Pons (tissue), 1 donor: ENCODE results near the gene PLEKHM3.

Experiments
- DNase-seq: peaks from one replicate; pipeline ENCODE4 v3.0.0-alpha.2; 2016; ENCODE audit warnings: low spot score

The PLEKHM3 gene

DNA sequence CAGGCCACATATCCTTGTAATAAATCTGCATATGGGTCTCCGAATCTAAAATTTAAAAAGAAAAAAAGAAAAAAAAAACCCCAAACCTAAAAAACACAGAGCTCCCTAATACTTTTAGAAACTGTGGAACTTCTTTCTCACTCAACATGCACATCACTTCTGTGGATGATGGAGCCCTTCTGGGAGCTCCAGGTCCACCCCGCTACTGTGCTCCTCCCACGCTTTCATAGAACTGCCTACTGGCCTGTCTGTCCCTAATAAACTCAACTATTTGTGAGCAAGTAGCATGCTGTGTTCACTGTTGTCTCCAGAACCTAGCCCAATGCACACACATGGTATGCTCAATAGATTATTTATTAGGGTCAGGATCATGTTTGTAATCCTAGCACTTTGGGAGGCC lies 172.5 kb downstream of the PLEKHM3 start:
- DNase-seq = no peak

DNA sequence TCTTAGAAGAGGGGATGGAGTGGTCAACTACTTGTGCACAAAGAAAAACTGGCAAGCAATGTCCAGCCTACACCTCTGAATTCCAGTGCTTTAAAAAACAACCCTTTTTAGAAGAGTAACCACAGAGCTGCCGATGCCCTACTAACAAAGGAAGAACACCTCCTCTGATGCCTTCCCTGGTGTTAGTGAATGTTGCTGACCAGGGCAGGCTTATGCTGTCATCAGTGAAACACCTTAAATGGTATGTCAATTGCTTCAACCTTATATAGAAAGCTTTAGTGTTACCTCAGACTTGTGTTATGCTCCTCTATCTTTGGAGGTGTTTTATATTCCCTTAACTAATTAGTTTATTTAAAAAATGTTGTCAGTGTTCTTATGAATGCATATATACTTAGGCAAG lies 175.9 kb downstream of the PLEKHM3 start:
- DNase-seq = no peak

DNA sequence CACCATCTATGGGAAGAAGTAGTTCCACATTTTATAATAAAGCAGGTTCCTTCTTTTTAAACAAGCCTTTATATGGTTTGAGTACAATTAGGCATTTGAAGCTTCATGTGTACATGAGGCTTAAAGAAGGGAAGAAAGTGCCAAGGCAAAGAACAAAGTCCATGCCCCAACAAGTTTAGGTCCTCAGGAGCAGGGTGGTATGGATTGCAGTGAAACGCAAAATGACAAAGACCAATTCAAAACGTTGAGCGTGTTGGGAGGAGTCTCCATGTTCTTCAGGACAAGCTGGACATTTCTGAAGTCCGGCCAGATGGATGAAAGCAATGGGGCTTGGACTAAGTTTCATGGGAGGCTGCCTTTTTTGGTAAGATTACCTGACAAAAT lies 176.8 kb downstream of the PLEKHM3 start:
- DNase-seq = no peak

DNA sequence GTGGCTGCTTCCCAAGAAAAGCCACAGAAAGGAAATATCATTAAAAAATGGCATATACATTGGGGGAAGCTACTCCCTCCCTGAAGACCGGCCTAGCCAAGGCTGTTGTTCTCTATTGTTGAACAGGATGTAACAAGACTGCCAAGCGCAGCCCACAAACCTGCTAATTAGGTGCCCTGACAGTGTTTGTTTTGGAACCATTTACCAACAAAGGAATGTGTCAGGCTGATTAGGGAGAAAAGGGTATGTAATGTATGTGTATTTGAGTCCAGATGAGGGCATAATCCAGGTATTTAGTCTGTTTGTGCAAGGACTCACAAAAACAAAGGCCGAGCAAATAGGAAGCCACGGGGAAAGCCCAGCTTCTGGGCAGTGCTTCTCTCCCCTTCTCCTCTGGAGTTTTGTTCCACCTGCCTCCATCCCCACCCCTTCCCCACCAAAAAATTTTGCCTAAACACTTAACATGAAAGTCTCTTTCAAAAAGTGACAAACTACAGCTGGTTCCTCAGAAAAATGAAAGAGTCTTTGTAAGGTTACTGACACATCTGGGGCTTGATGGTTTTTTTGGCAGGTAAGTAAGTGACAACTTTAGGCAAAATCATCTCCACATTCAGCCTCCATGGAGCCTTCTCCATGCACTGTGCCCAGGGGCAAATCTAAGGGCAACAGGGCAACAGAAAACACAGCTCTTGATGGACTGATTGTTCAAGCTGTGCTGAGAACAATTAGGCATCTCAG lies 177.4 kb downstream of the PLEKHM3 start:
- DNase-seq = no peak

DNA sequence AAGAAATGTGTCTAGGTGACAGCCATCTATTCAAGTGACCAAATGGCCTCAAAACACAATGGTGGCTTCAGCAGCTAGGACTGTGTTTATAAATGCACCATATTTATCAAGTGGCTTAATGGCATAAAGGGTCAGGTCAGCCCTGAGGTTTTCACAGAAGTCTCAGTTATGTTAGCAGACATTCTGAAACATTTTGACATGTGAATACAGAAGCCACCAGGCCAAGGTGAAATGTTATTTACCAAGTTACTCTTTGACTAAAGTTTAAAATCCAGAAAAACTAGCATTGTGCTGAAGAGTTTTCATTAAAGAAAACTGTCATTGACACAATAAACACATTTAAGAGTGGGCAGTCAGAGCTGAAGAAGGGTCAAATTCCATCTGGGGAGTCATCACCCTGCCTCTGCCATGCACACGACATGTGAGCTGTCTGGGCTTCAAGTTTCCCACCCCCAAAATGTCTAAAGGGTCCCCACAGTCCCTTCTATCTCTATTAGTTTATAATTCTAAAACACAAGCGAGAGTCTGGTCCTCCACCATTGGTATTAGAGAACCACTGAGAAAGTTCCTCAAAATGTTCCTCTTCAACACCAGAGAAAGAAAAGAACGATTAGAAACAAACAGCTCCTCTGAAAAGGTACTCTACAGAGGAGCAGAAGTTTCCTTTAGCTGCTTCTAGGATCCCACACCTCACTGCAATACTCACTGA lies 178.1 kb downstream of the PLEKHM3 start:
- no peak for DNase-seq

DNA sequence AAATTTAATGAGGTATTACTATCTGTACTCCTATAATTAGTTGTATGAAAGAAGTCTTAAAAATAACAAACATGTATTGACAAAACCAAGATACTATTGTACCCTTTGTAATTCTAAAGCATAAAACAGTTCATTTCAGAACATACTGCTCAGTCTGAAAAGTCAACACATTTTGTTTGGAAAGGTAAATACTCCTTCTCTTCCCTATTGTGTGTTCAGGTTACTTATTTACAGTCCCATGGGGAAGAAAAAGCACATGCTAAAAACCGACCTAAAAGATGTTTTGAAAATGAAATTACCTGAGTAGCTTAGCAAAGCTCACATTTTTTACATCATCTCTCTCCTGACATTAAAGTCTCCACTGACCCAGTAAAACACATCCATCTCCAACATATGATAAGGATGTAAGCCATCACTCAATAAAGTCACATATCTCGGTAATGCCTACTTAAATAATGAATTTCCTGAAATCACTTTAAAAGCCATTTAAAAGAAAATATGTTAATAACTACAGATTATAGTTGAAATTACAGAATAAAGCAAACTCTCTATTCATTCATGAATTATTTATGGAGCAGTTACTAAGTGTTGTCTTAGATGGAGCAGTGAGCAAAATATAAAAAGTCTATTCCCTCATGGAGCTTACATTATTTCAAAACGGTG lies 180.0 kb downstream of the PLEKHM3 start:
- no peak for DNase-seq

DNA sequence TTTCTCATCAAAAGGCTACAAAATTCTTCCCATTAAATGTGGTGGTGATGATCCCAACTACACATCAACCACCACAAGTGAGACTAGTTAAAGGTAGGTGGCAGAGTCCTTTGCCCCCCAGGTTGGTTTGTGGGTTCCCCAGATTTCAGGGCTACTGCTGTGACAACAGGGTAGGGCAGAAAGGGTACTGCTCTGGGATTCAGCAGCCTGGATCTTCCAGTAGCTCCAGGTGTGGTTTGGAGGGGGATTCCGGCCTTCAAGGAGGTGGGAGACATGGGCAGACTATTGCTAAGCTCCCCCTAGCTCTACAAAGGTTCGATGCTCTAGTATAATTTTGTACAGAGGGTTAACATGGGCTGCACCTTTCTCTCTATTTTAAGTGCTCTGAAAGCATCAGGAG lies 180.7 kb downstream of the PLEKHM3 start:
- DNase-seq = no peak

DNA sequence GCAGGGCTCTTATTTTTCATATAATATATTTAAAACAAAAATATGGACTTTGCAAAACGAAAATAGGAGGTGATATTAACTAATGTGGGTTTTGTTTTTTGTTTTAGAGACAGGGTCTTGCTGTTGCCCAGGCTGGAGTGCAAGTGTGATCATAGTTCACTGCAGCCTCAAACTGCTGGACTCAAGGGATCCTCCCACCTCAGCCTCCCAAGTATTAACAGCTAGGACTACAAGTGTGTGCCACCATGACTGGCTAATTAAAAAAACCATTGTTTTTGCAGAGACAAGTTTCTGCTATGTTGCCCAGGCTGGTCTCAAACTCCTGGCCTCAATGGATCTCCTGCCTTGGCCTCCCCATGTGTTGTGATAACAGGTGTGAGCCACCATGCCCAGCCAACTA lies 185.2 kb downstream of the PLEKHM3 start:
- no peak for DNase-seq

DNA sequence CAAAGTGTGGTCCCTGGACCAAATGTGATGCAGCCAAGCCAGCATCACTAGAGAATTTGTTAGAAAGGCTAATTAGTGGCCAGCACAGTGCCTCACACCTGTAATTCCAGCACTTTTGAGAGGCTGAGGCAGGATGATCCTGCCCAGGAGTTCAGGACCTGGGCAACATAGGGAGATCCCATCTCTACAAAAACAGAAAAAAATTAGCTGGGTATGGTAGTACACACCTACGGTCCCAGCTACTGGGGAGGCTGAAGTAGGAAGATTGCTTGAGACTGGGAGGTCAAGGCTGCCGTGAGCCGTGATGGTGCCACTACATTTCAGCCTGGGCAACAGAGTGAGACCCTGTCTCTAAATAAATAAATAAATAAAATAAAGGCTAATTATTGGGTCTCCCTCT lies 185.8 kb downstream of the PLEKHM3 start:
- DNase-seq = no peak

DNA sequence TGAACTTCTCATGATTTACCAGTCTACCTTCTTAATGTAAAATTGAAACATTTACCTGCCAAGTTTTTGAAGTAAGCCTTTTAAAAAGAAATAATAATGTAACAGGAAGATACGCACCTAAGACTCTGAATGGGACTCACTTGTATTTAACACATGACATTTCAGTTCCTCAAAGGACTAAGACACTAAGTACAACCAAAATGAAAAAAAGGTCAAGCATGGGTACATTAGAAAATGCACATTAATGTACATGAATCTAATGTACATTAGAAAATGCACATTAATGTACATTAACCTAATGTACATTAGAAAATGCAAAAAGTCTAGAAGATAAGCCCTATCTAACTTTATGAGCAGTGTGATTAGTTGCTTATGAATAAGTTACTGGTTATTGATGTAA lies 186.3 kb downstream of the PLEKHM3 start:
- DNase-seq = no peak

DNA sequence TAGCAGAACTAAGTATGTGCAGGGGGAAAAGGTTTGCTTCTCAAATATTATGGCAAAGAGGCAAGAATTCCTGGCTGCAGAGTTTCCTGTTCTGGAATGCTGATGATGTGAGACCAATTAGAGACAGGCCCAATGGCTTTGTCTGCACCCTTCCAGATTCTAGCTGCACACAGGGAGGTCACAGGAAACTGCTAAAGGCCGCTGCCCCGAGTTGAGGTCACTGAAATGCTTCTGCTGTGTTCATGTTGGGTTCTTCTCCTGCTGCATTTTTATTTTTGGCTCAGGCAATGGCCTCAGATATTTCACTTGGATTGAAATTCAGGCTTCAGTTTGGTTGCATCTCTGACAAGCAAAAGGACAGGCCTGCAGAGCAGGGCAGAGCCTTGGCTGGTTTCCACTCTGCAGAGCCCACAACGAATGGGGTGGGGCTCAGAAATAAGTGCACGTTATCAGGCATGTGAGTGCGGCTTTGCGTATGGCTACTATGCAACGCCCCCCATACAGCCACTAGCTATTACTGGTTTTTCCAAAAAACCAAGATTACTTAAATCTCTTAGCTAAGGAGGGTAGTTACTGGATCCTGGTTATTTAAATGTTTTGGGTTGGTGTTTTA lies 188.7 kb downstream of the PLEKHM3 start:
- no peak for DNase-seq

DNA sequence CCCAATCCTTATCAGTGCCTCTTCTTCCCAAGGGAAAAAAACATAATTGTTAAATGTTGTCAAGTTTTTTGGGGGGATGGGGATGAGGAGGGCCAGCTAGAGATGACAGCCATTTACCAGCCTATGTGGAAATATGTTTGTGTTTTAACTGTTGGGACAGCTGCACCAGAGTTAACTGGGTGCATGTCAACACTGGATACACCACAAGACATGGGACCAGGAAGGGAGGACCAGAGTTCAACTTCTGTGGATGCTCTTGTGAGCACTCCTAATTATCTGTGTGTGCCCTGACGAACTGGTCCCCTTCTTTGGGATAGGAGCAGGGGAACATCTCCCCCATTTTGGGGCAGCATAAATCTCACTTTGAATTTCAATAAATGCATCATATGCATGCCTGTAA lies 189.5 kb downstream of the PLEKHM3 start:
- no peak for DNase-seq

DNA sequence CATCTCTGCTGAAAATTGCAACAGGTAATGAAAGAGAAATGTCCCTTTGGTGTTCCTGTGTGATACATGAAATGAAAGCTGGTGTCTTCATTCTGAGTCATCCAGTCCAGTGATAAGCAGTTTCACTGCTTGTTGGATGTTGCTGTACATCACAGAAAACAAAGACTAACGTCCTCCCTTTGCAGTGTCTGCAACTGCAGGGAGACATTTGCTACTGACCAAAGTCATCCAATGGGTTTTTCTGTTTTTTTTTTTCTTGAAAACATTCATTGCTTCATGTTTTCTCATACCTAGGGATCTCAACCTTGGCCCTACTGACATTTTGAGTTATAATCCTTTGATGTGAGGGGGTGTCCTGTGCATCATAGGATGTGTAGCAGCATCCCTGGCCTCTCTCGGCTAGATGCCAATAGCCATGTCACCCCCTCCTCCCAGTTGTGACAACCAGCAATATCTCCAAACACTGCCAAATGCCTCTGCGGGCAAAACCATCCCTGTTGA lies 192.0 kb downstream of the PLEKHM3 start:
- no peak for DNase-seq

DNA sequence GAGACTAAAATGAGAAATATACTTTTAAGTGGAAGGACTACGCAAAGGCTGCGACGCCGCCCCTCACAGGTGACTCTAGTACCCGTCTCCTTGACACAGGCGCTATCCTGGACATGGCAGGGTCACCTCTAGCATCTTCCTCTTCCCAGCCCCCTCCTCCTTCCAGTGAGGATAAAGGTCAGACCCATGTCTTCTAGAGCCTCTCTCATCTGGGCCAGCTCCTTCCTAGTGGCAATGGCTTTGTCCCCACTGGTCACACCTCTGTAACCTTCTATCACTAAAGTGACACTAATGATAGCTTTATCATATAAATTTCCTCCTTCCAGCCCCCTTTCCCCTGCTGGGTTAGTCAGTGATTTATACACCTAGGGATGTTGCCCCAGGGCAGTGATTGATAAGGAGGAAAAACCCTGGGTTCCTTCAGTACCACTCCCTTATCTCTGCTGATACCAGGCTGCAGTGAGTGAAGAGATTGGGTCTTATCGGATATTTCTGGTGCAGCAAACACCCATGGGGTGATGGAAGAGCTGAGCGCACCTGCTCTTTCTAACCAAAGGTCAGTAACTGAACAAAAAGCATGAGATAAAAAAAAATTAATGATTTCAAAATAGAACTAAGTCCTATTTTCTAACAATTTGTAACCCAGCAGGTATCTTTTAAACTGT lies 193.6 kb downstream of the PLEKHM3 start:
- no peak for DNase-seq

DNA sequence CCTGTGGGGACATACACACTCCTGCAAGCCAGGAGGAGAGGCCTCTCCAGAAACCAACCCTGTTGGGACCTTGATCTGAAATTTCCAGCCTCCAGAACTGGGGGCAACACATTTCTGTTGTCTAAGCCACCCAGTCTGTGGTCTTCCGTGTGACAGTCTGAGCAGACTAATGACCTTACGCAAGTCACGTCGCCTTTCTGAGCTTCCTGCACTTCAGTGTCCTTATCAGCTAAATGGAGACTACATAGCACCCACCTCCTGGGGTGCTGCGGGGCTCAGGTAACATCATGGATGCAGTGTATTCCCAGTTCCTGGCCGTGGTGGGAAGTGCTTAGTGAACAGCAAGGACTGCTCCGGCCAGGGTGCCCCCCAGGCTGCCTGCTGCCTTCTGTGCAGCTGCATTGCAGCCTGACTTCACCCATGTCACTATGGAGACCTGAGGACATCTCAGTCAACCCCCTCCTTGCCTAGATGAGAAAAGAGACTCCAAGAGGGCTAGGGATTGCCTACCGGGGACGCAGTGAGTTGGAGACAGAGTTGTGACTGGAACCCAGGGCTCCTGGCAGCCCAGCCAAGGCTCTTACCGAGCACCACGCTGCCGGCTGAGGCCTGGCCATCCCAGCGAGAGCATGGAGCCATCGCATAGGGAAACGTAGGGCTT lies 194.4 kb downstream of the PLEKHM3 start:
- DNase-seq = no peak

DNA sequence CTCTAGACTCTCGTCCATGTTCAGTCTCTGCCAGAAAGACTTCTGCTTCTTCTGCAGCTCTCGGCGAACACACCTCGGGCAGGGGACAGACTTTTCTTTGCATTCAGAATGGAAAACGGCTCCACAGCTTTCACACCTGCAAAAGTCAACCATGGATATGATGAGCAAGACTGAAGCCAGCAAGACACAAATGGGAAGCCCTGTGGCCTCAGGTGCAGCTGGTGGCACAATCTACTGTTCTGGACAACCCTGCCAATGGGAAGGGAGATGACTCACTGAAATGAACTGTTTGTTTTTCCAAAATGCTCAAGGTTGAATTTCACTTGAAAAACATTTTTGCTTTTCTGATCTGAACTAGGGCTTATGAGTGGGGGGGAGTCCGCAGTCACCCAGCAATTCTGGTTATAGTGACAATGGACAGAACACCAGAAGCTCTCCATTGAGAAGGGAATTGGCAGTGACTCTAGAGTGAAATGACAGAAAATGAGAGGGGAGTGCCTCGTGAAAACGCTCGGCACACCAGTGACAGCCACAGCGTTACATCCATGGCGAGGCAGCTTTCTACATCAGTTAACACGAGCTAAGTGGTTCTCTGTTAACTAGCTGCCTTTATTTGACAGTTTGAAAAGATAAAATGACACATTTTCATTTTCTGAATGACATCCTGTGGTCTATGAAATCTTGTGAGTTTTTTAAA lies 196.8 kb downstream of the PLEKHM3 start:
- peak; percentile 38 for DNase-seq

DNA sequence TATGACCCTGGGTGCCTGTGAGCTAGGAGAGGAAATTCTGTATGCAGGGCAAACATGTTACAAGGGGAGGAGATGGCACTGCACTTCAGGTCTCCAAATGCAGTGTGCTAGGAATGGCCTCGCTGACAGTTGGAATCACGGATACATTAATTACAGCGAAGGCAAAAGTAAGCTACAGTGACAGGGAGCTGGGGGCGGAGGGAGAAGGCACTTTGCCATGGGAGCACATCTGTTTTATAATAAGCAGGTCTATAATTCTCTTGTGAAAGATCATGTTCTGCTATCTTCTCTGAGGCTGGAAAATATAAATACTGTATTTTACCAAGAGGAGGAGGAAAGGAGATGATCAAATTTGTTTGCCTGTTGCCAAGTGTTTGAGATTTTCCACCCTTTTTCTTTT lies 199.3 kb downstream of the PLEKHM3 start:
- no peak for DNase-seq

DNA sequence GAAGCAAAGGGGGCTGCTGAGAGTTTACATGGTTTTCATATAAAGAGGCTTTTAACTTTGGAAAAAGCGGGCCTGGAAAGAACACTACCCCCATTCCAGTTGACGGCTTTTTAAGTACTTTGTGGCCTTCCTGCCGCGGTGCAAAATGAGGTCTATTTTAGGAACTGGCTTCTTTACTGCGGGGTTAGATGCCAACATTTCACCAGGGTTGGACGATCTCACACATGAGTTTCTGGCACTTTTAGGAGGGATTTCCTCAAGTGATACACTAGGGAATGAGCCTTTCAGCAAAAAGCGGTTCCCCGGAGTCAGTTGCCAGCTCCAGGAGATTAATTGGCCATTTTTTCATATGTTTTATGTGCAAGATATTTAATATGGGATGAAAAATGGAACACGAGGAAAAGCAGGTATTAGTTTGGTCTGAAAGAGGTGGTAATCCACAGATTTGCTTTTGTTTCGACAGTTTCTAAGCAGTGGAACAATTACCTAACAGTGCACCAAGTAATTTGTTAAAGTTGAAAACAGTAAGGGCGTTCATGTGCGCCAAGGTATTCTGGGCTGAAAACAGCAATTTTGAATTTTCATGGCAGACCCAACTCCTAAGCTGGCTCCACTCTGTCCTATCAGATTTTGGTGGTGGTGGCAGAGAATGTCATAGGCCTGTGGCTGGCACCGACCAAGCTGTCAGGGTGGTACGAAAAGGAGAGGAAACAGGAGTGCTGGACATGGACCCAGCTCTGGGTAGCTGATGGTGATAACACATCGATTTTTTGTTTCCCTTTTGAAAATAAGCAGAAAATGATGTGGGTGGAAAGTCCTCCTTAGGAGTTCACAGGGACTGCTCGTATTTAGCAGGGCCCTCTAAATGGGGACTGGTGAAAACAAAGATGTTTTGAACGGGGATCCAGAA lies 200.0 kb downstream of the PLEKHM3 start:
- no peak for DNase-seq

DNA sequence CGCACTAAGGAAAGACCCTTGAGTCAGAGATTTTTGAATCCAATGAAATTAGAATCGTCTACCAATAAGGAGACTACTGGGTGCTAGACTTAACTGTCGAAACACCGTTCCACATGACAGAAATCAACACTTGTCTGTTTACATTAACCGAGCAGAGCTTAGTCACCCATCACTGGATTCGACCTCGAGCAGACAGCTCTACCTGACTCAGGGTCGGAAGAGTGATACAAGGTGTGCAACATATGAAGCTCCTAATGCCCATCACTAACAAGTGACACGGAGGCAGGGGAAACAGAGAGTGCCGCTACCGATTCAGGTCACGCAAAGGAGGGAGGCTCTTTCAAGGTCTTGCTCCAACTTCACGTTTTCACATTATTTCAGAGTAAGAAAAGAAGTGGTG lies 201.5 kb downstream of the PLEKHM3 start:
- DNase-seq = no peak
